ENCODE data around the gene NEGR1. TPM values are rescaled to one million over a fixed set of nuclear protein-coding genes. Genes with fewer than 3 reads are reported as not detected.

NEGR1 gene
- total RNA-seq, 1 experiment from 2014 or later, result 2.9 TPM

DNA sequence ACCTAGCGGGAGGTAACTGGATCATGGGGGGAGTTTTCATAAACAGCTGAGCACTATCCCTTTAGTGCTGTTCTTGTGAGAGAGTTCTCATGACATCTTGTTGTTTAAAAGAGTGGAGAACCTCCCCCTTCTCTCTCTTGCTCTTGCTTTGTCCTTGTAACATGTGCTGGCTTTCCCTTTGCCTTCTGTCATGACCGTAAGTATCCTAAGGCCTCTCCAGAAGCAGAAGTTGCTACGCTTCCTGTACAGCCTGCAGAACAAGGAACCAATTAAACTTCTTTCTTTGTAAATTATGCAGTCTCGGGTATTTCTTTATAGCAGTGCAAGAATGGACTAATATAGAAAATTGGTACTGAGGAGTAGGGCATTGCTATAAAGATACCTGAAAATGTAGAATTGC lies 515.6 kb downstream of the NEGR1 start:
- CTCF ChIA-PET, result no interaction called here
- Mint-ChIP-seq H3K27me3 (ENCODE audit: low read depth) (no peaks in the 10 kb centered on the region), H3K36me3 (no peaks in the 10 kb centered on the region; the same call in 1 of the 2 replicates), H3K9me3 (peaks cover 19% of the 10 kb centered on the region), H3K4me1 (no peaks in the 10 kb centered on the region), H3K27ac (no peak overlapping the region), H3K4me3 (no peak overlapping the region)
- POLR2A ChIA-PET, result no interaction called here
- ATAC-seq (no peak), DNase-seq (ENCODE audit: low spot score) (no peak)
- no peak for TF ChIP-seq ZNF416 (CRISPR knock-in tag; IDR thresholded peaks at IDR 0.05)
- no peak for TF ChIP-seq FOXK1 (CRISPR knock-in tag; IDR thresholded peaks at IDR 0.05)

DNA sequence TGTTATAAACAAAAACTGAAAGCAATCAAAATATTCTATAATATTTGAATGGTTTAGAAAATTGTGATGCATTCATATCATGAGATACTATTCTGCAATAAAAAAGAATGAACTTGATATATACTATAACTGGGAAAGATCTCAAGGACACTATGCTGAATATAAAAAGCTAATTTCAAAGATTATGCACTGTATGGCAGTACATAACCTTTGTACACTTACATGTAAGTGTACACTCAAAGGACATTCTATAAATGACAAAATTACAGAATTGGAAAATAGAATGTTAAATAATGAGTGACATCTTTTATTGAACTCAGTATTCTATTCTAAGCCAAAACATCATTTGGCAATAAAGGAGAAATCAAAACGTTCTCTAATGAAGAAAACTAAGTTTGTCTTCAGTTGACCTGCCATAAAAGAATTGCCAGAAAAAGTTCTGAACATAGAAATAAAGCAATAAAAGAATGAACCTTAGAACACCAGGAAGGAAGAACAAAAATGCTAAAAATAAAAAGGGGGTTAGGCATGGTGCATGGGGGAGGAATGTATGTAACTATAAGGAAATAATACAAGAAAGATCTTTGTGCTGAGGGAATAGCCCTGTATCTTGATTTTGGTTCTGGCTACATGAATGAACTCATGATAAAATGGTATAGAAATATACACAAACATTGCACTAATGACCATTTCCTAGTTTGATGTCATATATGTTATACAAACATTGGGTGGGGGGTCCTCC lies 519.7 kb downstream of the NEGR1 start:
- H3K9me3 Mint-ChIP-seq, result peaks cover 12% of the 10 kb centered on the region; the same call in 1 of the 2 replicates
- TF ChIP-seq, protein P1, sequence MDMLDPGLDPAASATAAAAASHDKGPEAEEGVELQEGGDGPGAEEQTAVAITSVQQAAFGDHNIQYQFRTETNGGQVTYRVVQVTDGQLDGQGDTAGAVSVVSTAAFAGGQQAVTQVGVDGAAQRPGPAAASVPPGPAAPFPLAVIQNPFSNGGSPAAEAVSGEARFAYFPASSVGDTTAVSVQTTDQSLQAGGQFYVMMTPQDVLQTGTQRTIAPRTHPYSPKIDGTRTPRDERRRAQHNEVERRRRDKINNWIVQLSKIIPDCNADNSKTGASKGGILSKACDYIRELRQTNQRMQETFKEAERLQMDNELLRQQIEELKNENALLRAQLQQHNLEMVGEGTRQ (CRISPR knock-in tag; IDR thresholded peaks at IDR 0.05), result no peak
- TF ChIP-seq GRHL2 (CRISPR knock-in tag; IDR thresholded peaks at IDR 0.05; ENCODE audit: insufficient replicate concordance, severe bottlenecking) (no peak), FOXK1 (CRISPR knock-in tag; IDR thresholded peaks at IDR 0.05) (no peak), TP53 (CRISPR knock-in tag; IDR thresholded peaks at IDR 0.05) (no peak), NFATC4 (CRISPR knock-in tag; IDR thresholded peaks at IDR 0.05) (no peak), TEAD1 (CRISPR knock-in tag; IDR thresholded peaks at IDR 0.05) (no peak), NR3C1 (CRISPR knock-in tag; conservative IDR thresholded peaks at IDR 0.05; ENCODE audit: low read depth) (no peak), HMGA2 (CRISPR knock-in tag; IDR thresholded peaks at IDR 0.05) (no peak)
- TF ChIP-seq, protein P2, sequence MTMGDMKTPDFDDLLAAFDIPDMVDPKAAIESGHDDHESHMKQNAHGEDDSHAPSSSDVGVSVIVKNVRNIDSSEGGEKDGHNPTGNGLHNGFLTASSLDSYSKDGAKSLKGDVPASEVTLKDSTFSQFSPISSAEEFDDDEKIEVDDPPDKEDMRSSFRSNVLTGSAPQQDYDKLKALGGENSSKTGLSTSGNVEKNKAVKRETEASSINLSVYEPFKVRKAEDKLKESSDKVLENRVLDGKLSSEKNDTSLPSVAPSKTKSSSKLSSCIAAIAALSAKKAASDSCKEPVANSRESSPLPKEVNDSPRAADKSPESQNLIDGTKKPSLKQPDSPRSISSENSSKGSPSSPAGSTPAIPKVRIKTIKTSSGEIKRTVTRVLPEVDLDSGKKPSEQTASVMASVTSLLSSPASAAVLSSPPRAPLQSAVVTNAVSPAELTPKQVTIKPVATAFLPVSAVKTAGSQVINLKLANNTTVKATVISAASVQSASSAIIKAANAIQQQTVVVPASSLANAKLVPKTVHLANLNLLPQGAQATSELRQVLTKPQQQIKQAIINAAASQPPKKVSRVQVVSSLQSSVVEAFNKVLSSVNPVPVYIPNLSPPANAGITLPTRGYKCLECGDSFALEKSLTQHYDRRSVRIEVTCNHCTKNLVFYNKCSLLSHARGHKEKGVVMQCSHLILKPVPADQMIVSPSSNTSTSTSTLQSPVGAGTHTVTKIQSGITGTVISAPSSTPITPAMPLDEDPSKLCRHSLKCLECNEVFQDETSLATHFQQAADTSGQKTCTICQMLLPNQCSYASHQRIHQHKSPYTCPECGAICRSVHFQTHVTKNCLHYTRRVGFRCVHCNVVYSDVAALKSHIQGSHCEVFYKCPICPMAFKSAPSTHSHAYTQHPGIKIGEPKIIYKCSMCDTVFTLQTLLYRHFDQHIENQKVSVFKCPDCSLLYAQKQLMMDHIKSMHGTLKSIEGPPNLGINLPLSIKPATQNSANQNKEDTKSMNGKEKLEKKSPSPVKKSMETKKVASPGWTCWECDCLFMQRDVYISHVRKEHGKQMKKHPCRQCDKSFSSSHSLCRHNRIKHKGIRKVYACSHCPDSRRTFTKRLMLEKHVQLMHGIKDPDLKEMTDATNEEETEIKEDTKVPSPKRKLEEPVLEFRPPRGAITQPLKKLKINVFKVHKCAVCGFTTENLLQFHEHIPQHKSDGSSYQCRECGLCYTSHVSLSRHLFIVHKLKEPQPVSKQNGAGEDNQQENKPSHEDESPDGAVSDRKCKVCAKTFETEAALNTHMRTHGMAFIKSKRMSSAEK (CRISPR knock-in tag; IDR thresholded peaks at IDR 0.05; ENCODE audit: borderline replicate concordance), result no peak
- TF ChIP-seq, protein P3, sequence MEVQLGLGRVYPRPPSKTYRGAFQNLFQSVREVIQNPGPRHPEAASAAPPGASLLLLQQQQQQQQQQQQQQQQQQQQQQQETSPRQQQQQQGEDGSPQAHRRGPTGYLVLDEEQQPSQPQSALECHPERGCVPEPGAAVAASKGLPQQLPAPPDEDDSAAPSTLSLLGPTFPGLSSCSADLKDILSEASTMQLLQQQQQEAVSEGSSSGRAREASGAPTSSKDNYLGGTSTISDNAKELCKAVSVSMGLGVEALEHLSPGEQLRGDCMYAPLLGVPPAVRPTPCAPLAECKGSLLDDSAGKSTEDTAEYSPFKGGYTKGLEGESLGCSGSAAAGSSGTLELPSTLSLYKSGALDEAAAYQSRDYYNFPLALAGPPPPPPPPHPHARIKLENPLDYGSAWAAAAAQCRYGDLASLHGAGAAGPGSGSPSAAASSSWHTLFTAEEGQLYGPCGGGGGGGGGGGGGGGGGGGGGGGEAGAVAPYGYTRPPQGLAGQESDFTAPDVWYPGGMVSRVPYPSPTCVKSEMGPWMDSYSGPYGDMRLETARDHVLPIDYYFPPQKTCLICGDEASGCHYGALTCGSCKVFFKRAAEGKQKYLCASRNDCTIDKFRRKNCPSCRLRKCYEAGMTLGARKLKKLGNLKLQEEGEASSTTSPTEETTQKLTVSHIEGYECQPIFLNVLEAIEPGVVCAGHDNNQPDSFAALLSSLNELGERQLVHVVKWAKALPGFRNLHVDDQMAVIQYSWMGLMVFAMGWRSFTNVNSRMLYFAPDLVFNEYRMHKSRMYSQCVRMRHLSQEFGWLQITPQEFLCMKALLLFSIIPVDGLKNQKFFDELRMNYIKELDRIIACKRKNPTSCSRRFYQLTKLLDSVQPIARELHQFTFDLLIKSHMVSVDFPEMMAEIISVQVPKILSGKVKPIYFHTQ (CRISPR knock-in tag; IDR thresholded peaks at IDR 0.05), result no peak
- TF ChIP-seq, protein P4, sequence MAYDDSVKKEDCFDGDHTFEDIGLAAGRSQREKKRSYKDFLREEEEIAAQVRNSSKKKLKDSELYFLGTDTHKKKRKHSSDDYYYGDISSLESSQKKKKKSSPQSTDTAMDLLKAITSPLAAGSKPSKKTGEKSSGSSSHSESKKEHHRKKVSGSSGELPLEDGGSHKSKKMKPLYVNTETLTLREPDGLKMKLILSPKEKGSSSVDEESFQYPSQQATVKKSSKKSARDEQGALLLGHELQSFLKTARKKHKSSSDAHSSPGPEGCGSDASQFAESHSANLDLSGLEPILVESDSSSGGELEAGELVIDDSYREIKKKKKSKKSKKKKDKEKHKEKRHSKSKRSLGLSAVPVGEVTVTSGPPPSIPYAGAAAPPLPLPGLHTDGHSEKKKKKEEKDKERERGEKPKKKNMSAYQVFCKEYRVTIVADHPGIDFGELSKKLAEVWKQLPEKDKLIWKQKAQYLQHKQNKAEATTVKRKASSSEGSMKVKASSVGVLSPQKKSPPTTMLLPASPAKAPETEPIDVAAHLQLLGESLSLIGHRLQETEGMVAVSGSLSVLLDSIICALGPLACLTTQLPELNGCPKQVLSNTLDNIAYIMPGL (CRISPR knock-in tag; IDR thresholded peaks at IDR 0.05), result no peak
- TF ChIP-seq, protein P5, sequence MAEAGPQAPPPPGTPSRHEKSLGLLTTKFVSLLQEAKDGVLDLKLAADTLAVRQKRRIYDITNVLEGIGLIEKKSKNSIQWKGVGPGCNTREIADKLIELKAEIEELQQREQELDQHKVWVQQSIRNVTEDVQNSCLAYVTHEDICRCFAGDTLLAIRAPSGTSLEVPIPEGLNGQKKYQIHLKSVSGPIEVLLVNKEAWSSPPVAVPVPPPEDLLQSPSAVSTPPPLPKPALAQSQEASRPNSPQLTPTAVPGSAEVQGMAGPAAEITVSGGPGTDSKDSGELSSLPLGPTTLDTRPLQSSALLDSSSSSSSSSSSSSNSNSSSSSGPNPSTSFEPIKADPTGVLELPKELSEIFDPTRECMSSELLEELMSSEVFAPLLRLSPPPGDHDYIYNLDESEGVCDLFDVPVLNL (CRISPR knock-in tag; IDR thresholded peaks at IDR 0.05; ENCODE audit: borderline replicate concordance, low read depth), result no peak
- TF ChIP-seq, protein P6, sequence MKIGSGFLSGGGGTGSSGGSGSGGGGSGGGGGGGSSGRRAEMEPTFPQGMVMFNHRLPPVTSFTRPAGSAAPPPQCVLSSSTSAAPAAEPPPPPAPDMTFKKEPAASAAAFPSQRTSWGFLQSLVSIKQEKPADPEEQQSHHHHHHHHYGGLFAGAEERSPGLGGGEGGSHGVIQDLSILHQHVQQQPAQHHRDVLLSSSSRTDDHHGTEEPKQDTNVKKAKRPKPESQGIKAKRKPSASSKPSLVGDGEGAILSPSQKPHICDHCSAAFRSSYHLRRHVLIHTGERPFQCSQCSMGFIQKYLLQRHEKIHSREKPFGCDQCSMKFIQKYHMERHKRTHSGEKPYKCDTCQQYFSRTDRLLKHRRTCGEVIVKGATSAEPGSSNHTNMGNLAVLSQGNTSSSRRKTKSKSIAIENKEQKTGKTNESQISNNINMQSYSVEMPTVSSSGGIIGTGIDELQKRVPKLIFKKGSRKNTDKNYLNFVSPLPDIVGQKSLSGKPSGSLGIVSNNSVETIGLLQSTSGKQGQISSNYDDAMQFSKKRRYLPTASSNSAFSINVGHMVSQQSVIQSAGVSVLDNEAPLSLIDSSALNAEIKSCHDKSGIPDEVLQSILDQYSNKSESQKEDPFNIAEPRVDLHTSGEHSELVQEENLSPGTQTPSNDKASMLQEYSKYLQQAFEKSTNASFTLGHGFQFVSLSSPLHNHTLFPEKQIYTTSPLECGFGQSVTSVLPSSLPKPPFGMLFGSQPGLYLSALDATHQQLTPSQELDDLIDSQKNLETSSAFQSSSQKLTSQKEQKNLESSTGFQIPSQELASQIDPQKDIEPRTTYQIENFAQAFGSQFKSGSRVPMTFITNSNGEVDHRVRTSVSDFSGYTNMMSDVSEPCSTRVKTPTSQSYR (CRISPR knock-in tag; IDR thresholded peaks at IDR 0.05), result no peak
- ChIA-PET POLR2A (no interaction called here), CTCF (no interaction called here)
- H3K4me1 Mint-ChIP-seq, result no peaks in the 10 kb centered on the region
- DNase-seq (ENCODE audit: low spot score) (no peak), ATAC-seq (no peak)
- no peak overlapping the region for H3K27ac Mint-ChIP-seq
- H3K4me3 Mint-ChIP-seq, result no peak overlapping the region
- H3K27me3 Mint-ChIP-seq (ENCODE audit: low read depth), result no peaks in the 10 kb centered on the region
- H3K36me3 Mint-ChIP-seq, result no peaks in the 10 kb centered on the region
